Activated CD4-positive, CD25-positive, alpha-beta regulatory T cell treated with anti-CD3 and anti-CD28 coated beads, Interleukin-2, amount 50 U/mL, for 24 hours (primary cell): Measurements from ENCODE around the gene SETD4.
A peak's percentile ranks its signal among the peaks of the same experiment; 100 is the strongest.

Experiments used
- ATAC-seq, 2 donors: fragments of 150-1000 bp; cut with Tn5 transposase; one replicate each; pipeline ENCODE4 v1.10.0; 2021; ENCODE audit warnings: mild to moderate bottlenecking in 1 of 2, moderate library complexity in 1 of 2

The SETD4 gene

GRCh38 chr21:36044056-36044455 lies 16.3 kb downstream of the SETD4 start:
- ATAC-seq = no peak

GRCh38 chr21:36041910-36042309 lies 18.4 kb downstream of the SETD4 start:
- ATAC-seq = no peak

GRCh38 chr21:36040389-36040788 lies 19.9 kb downstream of the SETD4 start:
- ATAC-seq = no peak

- no peak for ATAC-seq
Measured at GRCh38 chr21:36039861-36040260, 20.5 kb downstream of the SETD4 start.

GRCh38 chr21:36038701-36039497 lies 21.4 kb downstream of the SETD4 start:
- ATAC-seq = no peak

- no peak for ATAC-seq
Measured at GRCh38 chr21:36035381-36035791, 24.9 kb downstream of the SETD4 start.

- no peak for ATAC-seq
Measured at GRCh38 chr21:36034211-36034913, 26.0 kb downstream of the SETD4 start.

GRCh38 chr21:36032647-36033406 lies 27.5 kb downstream of the SETD4 start:
- no peak for ATAC-seq

- ATAC-seq = no peak
Measured at GRCh38 chr21:36030581-36031189, 29.6 kb downstream of the SETD4 start.

GRCh38 chr21:36029309-36029708 lies 31.0 kb downstream of the SETD4 start:
- ATAC-seq = no peak

- ATAC-seq = peak; percentile 70 to 87
Measured at GRCh38 chr21:36028127-36029069, 31.9 kb downstream of the SETD4 start.

- no peak for ATAC-seq
Measured at GRCh38 chr21:36027347-36027746, 33.0 kb downstream of the SETD4 start.

- no peak for ATAC-seq
Measured at GRCh38 chr21:36024782-36025181, 35.5 kb downstream of the SETD4 start.

- ATAC-seq = no peak
Measured at GRCh38 chr21:36023092-36023480, 37.2 kb downstream of the SETD4 start.

GRCh38 chr21:36022427-36023091 lies 37.8 kb downstream of the SETD4 start:
- ATAC-seq = no peak

- ATAC-seq = no peak
Measured at GRCh38 chr21:36021251-36021837, 39.0 kb downstream of the SETD4 start.

GRCh38 chr21:36015045-36015444 lies 45.3 kb downstream of the SETD4 start:
- no peak for ATAC-seq

- ATAC-seq = no peak
Measured at GRCh38 chr21:36010801-36011200, 49.5 kb downstream of the SETD4 start.

- no peak for ATAC-seq
Measured at GRCh38 chr21:36008505-36008904, 51.8 kb downstream of the SETD4 start.

GRCh38 chr21:36005879-36006400 lies 54.4 kb downstream of the SETD4 start:
- no peak for ATAC-seq

GRCh38 chr21:36005018-36005417 lies 55.3 kb downstream of the SETD4 start:
- ATAC-seq = no peak
